GM18511 (cell line): Measurements from ENCODE around the gene KAT7.

Experiments used
- ATAC-seq: cut with Tn5 transposase; IDR thresholded peaks from one replicate; pipeline ENCODE4 v1.9.1; 2021; ENCODE audit warnings: mild to moderate bottlenecking, moderate library complexity; ENCODE audit not compliant: unreplicated experiment

The KAT7 gene

DNA sequence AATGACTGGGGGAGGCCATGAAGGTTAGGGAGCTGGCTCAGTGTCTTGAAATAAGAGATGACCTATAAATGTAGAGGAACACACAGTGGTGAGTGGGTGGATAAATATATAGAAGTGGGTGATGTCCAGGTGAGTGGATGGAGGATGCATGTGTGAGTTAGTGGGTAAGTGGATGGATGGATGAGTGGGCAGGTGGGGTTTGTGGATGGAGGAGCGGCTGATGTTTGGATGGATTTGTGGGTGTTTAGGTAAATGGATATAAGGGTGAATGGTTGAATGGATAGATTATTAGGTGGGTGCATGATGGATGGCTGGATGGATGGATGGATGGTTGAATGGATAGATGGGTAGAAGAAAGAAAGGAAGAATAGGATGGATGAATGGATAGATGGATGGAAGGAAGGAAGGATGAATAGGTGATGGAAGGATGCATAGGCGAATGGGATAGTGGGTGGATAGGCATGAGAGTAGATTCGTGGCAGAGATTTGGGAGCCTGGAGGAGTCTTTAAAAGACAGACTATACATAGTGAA is 78.5 kb downstream of the KAT7 start:
- no peak for ATAC-seq

DNA sequence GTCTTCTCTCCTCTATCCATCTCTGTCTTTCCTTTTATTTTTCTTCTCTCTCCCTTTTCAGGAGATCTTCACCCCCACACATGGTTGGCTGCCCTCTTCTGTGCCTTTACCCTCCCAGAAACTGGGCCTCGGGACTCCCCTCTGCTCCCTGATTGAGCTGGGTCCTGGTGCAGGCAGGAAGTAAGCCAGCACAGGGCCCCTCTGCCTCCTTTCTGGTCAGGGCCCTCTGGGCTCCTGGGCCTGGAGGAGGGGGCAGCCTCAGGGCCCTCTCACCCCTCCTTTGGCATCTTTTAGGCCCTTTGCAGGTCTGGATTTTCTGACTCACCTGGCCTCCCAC is 80.5 kb downstream of the KAT7 start:
- no peak for ATAC-seq

DNA sequence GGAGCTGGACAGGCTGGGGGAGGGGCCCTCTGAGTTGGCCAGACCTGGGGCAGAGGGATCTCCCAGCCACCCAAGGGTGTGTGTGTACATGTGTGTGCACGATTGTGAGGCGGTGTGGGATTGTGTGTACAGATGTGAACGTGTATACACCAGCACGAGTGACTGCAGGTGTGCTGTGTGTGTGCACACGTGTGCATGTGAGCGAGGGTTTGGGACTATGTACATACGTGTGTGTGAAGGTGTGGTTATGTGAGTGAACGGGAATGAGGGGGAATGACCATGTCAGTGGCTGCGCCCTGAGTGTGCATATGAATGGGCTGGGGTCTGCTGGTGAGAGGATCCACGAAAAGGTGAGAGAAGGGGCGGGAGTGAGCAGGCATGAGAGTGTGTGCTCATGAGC is 81.8 kb downstream of the KAT7 start:
- ATAC-seq: no peak

DNA sequence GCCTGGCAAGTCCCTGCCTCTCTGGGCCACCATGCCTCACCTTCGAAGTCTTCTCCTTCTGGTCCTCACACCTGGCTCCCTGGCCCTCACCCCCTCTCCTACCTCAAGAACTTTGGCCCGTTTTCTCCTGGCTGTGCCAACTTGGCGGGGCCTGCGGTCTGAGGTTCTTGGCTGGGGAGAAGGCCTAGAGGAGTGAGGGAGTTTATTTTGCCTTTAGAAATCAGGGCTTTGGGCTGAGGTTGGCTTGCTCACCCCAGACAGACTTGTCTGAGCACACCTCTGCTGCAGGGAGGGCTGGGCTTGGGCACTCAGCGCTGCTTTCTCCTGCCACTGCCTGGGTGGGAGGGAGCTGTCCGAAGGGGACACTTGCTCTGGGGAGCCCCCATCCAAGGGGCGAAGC is 82.7 kb downstream of the KAT7 start:
- no peak for ATAC-seq

DNA sequence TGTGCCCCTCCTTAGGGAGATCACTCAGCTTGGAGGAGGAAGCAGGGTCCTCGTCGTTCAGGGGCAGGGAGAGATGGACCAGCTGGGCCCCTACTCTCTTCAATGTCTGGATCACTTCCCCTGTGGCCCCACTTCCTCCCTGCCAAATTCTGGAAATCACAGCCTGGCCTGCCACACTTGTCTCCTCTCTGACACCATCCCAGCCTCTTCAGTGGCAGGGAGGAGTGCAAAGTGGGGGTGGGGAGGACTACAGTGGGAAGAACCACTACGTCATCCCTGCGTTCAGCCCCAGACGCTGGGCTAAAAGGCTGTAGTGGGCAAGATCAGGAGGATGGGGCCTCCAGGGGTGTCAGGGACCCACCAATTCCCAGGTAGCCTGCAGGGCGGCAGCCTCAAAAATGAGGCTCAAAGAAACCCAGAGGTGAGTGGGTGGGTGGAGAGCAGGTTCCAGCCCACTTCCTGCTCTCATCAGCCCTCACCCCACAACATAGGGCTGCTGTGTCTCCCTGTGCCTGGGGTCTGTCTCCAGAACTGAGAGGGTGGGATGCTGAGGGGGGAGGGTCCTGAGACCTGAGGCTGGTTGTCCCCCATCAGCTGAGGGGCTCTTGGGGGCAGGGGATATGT is 84.4 kb downstream of the KAT7 start:
- no peak for ATAC-seq

DNA sequence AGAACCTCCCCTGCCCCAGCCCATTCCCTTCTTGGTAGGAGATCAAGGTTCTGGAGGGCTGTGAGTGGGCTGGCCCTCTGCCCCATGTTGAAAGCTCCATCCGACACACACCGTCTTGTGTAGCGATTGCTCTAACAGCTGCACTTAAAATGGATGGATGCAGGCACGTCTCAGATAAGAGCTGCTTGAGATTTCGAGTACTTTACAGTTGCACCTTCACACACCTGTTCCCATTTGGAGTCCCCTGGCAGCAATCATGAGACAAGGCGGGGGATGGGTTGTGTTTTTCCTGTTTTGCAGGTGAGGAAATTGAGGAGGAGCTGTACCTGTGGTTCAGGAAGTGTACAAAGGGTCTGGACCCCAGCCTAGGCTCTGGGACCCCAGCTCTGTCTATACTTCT is 85.0 kb downstream of the KAT7 start:
- no peak for ATAC-seq

DNA sequence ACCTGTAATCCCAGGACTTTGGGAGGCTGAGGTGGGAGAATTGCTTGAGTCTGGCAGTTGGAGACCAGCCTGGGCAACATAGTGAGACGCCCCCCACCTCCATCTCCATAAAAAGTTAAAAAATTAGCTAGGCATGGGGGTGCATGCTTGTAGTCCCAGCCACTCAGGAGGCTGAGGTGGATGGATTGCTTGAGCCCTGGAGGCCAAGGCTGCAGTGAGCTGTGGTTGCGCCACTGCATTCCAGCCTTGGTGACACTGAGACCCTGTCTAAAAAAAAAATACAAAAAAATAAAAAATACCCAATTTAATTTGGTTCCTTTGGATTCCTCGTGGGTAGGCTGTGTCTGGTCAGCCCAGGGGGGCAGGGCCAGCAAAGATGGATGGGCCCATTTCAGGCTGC is 85.4 kb downstream of the KAT7 start:
- no peak for ATAC-seq

DNA sequence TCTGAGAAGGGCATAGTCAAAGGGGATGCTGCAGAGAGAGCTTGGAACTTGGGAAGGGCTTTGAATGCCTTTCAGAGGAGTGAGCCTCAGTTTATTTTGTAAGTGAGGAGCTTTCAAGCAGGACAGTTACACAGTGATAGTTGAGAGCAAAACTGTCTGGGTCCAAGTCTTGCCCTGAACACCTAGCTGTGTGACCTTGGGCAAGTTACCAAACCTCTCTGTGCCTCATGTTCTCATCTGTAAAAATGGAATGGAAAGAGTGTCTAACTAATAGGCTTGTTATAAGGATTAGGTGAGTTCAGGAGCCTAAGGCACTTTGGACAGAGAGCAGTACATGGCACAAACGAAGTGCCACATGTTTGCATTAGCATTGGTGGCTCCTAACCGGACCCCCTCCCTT is 86.4 kb downstream of the KAT7 start:
- ATAC-seq: no peak

DNA sequence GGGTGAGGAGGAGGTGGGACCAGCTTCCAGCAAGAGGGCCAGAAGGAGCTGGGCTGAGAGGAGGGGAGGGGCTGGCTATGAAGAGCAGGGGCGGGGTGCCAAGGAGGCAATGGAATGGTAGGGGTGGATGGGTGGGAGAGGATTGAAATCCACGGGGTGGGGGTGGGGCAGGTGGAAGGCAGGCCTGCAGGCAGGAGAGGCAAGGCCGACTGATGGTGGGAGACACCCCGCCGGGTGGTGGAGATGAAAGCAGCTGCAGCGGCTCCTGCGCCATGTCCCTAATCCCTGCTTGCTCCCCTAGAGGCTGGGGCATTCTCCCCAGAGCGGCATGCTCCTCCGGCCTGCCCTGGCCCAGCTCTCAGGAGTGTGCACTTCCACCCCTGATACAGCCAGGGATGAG is 87.2 kb downstream of the KAT7 start:
- ATAC-seq: no peak

DNA sequence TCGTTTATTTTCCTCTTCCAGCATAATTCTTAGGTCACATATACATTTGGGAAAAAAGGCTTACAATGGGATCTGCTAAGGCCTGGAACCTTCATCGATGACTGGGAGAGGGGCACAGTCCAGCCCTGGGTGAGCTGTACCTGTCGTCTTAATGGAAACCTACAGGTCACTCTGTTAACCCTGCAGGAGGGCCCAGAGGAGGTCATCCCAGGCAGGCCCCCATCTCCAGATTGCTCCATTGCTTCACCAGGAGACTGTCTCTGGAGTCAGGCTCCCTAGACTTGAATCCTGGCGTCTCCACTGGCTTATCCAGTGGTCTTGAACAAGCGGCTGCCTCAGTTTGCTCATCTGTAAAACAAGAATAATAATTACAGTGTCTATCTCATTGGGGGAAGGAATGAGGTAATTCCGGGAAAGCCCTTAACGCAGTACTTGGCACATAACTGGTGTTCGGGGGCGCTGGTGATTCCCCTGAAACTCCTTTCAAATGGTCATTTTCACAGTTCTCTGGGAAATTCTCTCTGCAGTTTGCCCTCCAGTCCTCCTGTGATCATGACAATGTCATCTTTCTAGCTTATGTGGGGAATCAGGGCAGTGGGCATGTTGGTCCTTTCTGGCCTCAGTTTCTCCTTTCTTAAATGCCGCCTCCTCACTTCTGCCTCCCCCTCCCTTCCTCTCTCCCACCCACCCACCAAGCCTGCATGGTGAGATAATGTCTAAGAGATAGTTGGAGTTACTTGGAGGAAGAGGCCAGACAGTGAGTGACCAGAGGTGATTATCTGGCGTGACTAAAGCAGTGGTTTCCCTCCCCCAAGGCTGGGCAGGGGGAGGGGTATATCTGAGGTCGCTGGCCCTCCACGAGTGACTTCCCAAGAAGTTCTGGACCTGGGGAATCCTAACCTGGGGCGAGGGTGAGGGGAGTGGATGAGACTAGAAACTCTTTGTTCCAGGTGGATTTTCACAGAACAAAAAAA is 90.7 kb downstream of the KAT7 start:
- no peak for ATAC-seq

DNA sequence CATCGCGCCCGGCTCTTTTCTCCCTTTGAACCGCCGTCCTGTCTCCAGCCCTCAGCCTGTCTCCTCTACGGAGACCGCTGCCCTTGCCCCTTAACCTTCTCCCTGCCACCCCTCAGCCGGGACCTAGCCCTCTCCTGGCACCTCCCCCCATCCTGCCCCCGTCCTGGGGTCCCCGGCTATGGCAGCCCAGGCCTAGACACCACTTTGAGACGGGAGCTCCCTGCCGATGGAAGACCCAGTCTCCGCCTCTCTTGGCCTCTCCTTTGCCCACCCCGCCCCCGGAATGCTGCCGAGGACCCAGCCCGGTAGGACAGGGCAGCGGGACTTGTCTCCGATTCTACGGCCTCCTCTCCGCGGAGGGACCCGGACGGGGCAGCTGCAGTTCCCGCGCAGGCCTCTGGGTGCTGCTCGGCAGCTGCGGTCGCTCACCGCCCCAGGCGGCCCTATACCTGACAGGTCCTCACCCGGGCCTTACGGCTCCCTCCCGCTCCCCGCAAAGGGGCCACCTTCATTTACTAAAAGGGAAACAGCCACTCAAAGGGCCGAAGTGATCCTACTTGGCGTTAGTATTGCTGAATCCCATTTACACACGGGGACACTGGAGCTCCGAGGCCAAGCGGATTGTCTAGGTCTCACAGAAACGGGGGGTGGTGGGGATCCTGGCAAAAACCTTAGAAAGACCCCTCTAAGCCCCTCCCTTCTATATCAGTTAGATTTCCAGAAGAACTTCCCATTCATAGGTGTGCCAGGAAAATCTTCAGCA is 92.0 kb downstream of the KAT7 start:
- ATAC-seq: no peak

DNA sequence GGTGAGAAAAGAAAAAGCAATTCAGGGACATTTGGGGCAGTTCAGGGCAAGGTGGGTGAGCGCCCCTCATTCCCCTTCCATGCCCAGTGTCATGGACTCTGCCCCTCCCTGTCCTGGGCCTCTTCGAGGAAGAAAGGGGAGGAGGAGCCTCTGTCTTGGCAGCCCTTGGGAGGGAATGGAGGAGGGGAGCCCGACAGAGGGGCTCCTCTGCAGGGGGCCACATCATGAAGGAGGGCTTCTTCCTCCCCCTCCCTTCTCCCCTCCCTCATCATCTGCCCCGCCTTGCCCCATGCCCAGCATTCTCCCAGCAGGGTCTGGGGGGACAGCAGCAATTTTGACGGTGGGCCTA is 92.5 kb downstream of the KAT7 start:
- ATAC-seq: no peak

DNA sequence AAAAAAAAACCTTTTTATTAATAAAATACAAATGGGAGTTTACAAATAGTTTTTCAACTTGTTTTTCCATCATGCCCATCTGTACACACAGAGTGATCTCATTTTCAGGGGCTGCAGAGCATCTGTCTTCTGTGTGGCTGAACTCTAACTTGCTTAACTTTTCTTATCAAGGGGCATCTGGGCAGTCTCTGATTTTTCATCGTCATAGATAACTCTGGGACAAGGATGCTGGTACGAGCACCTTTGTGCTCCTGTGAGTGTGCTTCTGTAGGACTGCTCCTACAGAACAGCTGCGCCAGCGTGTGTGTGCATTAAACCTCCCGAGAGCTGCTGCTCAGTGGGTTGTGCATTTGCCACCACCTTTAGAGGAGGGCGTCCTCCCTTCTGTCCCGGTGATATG is 94.0 kb downstream of the KAT7 start:
- no peak for ATAC-seq
